GM12892 (cell line): ENCODE results near the gene POLR2I. TPM values are rescaled to one million over a fixed set of nuclear protein-coding genes. Genes with fewer than 3 reads are reported as not detected.
A peak's percentile ranks its signal among the peaks of the same experiment; 100 is the strongest.

ENCODE experiments used
- DNase-seq: peaks from one replicate; pipeline ENCODE4 v3.0.0; 2011; ENCODE audit not compliant: insufficient read length
- FAIRE-seq: peaks from 2 replicates; lab custom pipeline; 2011; peaks lifted over from hg19 to GRCh38; lab: Jason Lieb, UNC
- POLR2A ChIP-seq: IDR thresholded peaks from 2 replicates; pipeline ENCODE4 v1.6.1; 2011; ENCODE audit warnings: low read depth, low read length, control low read depth
- POLR2AphosphoS5 ChIP-seq: IDR thresholded peaks from 2 replicates; pipeline ENCODE4 v1.6.1; 2011; ENCODE audit warnings: low read depth, low read length, control low read depth
- TAF1 ChIP-seq: IDR thresholded peaks from 2 replicates; pipeline ENCODE4 v1.6.1; 2011; ENCODE audit warnings: low read depth, mild to moderate bottlenecking, control low read depth, low read length, borderline replicate concordance
- polyA plus RNA-seq: library from polyadenylated mRNA; unstranded; fragments of >200 nt; gene quantifications from one replicate; pipeline ENCODE4 v1.2.1, GENCODE V29; 2012; ENCODE audit warnings: missing spikeins, inconsistent platforms; ENCODE audit not compliant: missing spikeins

The POLR2I gene
- polyA plus RNA-seq = 62.7 TPM

DNA sequence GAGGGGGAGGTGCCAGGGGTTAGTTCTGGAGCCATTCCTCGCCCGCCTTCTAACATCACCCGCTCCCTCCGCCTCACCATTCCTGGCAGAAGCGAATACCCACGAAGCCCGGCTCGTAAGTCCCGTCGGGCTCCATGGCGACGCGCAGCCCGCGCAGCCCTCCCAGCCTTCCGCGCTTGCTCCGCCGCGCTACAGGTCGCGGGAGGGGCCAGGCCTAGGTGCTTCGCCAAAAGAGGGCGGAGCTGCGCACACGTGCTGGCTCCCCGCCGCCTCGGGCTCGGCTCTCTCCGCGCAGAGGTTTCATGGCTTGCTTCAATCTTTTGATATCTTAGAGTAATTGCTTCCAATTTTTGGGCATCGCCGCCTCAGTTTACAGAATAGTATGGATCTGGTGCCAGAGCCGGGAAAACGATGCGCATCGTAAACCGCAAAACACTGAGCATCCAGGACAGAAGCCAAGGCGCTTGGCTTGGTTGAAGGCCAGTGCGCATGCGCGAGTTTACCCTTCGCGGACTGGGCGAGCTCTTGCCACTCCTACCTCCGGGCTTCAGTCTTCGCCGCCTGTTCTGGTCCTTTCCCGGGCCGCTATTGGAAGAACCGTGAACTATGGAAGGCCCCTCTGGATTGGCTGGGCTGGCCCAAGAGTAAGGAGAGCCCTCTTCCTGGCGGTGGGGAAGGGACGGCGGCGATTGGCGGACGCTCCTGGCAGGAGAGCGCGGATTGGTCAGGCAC, at the start of gene POLR2I:
Gene POLR2I, minus strand, starts transcription at position 155 of the 732 bp plus-strand sequence. Its CDS starts 19 bp downstream, at position 136.
- TF ChIP-seq POLR2A = peak; percentile 76; the same call in 1 of the 2 replicates
- TF ChIP-seq TAF1 = no peak; the same call in none of the 2 replicates
- TF ChIP-seq POLR2AphosphoS5 = peak; percentile 42
- peak; percentile 97 for DNase-seq
- FAIRE-seq = peak; percentile 99

DNA sequence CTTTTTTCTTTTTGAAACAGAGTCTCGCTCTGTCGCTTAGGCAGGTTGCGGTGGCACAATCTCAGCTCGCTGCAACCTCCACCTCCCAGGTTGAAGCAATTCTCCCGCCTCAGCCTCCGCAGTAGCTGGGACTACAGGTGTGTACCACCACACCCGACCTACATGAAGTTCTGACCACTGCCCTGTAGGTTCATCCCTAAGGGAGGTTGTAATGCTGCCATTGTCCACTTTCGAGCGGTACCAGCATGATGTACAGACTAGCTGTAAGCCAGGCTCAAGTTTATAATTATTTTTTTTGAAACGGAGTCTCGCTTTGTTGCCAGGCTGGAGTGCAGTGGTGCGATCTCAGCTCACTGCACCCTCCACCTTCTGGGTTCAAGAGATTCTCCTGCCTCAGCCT, 49.1 kb upstream of the POLR2I start:
- FAIRE-seq = no peak
- TF ChIP-seq TAF1 (no peak), POLR2A (no peak), POLR2AphosphoS5 (no peak)
- no peak for DNase-seq

DNA sequence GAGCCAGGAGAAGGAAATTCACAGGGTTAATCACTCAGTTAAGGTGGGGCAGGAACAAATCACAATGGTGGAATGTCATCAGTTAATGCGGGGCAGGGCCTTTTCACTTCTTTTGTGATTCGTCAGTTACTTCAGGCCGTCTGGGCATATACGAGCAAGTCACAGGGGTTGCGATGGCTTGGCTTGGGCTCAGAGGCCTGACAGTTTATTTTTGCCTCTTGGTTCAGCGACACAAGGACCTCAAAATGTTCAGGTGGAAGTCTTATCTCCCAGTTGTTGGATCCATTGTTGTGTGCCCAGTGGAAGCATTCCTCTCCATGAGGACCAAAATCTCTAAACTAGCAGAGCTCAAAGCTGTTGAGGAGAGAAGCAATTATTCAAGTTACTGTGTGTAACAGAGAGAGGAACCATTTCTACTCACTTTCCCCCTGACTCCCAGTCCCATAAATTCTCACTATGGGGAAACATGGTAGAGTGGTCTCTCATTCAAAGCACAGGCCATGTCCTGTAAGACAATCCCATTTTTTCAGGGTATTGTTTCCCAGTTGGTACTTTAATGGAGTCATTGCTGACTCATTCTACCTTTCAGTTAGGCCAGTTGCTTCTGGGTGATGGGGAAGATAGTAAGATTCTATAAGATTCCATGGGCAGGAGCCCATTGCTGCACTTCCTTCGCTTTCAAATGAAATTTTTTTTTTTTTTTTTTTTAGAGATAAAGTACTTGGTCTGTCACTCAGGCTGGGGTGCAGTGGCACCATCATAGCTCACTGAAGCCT, 46.3 kb upstream of the POLR2I start:
- FAIRE-seq = no peak
- no peak for DNase-seq
- TF ChIP-seq TAF1 = no peak
- TF ChIP-seq POLR2A = no peak
- no peak for TF ChIP-seq POLR2AphosphoS5

DNA sequence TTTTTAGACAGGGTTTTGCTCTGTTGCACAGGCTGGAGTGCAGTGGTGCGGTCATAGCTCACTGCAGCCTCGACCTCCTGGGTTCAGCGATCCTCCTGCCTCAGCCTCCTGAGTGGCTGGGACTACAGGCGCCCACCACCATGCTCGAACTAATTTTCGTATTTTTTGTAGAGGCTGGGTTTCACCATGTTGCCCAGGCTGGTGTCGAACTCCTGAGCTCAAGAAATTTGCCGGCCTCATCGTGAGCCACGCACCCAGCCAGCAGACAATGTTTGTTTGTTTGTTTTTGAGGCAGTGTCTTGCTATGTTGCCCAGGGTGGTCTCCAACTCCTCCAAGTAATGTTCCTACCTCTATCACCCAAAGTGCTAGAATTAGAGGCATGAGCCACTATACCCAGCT, 38.5 kb upstream of the POLR2I start:
- TF ChIP-seq TAF1 (no peak), POLR2AphosphoS5 (no peak), POLR2A (no peak)
- DNase-seq = no peak
- no peak for FAIRE-seq

DNA sequence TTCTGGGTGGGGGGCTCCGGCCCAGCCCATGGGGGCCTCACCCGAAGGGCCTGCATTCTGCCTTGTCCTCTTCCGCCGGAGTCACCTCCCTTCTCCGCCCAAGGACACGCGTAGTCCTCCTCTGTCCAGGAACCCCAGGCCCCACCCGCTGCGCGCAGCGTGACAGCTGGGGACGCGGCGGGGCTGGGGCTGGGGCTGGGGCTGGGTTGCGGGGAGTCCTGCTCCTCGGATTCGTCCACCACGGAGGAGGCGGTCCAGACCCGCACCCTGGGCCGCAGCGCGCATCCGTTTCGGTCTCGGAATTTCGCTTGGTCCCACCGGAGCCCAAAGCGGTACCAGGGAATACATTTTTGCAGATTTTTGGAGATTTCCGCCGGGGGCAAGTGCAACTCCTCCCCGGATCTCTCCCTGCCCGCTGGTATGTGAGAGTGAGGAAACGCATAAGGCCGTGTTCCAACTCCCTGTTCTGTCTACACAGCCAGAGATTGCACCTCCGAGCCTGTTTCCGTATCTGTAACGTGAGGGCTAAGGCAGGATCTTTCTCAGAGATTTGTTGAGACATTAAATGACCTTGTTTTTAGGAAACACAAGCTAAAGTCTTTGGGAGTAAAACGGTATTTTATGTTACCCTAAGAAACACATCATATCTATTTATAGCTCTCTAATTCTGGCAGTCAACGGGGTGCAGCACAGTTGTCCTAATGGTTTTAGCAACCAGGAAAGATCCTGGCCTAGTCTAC, 37.8 kb upstream of the POLR2I start, which contains the start of gene COX7A1:
Gene COX7A1, minus strand, starts transcription at position 96 of the 740 bp plus-strand sequence. Its CDS starts 40 bp downstream, at position 56.
- no peak for FAIRE-seq
- TF ChIP-seq POLR2A (no peak), POLR2AphosphoS5 (no peak), TAF1 (no peak)
- DNase-seq = no peak

DNA sequence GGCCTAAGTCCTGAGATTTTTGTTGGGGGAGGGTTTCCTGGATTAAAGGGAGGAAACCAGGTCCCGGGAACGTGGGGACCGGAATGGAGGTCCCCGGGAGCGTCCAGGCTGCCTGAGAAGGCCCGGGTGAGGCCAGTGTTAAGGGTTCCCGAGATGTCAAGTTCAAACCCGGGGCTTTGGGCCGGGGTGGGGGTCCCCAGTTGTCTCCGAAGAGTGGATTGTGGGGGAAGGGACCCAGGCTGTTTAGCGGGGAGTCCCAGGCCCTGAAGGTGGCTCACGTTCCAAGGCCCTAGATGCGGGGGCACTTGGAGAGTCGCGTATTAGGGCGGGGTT, 37.3 kb upstream of the POLR2I start:
- TF ChIP-seq POLR2A (no peak), POLR2AphosphoS5 (no peak), TAF1 (no peak)
- FAIRE-seq (no peak), DNase-seq (no peak)

DNA sequence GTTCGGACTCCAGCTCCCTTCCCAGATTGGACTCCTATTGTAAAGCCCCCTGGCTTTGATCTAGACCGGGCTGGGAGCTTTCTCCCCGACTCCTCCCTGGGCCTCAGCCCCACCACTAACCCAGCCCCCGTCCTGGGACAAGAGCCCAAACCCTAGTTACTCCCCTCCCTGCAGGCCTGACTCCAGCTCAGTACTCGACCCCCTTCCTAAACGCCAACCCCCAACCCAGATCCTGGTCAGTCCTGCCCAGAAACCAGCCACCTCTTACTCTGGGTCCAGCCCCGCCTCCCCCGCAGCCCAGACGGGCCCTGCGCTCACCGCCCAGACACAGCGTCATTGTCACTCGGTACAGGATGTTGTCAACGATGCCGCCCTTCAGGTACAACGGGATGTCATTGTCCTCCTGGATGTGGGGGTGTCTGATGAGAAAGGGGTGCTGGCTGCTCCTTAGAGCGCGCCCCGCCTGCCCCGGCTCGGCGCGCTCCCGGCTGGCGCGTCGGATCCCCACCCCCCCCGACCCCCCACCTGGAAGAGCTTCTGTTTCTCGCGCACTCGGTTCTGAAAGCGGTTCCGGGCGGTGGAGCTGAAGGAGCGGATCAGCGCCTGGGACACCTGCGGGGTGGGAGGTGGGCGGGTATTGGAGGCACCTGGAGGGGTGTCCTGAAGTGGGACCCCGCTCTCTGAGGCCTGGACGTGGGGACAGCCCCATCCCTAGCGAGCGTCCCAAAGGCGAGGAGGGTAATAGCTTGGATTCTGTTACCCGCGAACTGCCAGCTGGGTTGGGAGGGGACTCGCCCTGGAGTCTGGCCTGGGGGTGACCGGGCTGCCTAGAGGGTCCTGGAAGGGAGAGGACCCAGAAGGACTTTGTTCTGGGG, 36.7 kb upstream of the POLR2I start:
- DNase-seq = no peak
- FAIRE-seq = no peak
- TF ChIP-seq TAF1 (no peak), POLR2A (no peak), POLR2AphosphoS5 (no peak)

DNA sequence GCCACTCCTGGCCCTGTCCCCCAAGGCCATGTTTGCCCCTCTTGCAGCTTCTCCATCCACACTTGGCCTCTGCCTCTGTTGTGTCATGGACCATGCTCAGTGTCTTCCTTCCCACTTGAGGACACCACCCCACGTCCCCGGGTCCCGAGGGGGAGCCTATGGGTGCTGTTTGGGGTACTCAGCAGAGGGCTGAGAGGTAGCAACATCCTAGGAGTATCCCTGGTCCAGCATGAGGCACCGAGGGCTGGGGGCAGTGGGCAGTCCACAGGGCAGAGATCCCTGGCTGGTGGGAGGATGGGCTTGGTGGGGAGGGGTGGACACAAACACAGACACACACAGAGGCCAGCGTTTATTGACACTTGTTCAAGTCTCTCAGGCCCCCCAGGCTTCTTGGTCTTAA, 35.9 kb upstream of the POLR2I start:
- no peak for TF ChIP-seq POLR2A
- TF ChIP-seq POLR2AphosphoS5 = no peak
- no peak for TF ChIP-seq TAF1
- DNase-seq (no peak), FAIRE-seq (no peak)

DNA sequence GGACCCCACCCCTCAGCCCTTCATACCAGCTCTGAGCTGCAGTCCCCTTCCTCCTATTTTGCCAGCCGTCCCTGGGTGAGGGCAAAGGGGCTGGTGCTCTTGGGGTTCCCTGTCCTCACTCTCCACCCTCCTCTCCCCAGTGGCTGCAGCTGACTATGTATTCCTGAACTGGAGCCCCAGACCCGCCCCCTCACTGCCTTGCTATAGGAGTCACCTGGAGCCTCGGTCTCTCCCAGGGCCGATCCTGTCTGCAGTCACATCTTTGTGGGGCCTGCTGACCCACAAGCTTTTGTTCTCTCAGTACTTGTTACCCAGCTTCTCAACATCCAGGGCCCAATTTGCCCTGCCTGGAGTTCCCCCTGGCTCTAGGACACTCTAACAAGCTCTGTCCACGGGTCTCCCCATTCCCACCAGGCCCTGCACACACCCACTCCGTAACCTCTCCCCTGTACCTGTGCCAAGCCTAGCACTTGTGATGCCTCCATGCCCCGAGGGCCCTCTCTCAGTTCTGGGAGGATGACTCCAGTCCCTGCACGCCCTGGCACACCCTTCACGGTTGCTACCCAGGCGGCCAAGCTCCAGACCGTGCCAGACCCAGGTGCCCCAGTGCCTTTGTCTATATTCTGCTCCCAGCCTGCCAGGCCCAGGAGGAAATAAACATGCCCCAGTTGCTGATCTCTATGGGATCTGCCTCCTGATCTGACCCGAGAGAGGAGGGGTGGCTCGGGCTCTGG, 35.2 kb upstream of the POLR2I start:
- TF ChIP-seq TAF1 = no peak
- no peak for TF ChIP-seq POLR2AphosphoS5
- TF ChIP-seq POLR2A = no peak
- DNase-seq (no peak), FAIRE-seq (no peak)

DNA sequence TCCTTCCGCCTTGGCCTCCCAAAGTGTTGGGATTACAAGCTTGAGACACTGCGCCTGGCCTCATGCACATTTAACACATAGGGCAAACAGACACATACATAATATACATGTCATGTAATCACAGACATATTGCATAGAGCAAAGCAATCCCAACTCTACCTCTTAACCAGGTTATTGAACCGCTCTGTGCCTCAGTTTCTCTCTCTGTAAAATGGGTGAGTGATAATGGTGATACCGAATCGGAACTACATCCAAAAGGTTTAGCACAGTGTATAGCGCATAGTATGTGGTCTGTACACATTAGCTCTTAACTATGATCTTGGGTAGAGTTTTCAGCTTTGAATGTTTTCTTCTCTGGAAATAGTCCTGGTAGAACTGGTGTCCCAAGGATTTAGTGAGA, 29.9 kb upstream of the POLR2I start:
- DNase-seq = no peak
- TF ChIP-seq TAF1 (no peak), POLR2AphosphoS5 (no peak), POLR2A (no peak)
- no peak for FAIRE-seq
